Esophagus squamous epithelium (tissue), 4 donors: ENCODE data around the gene RPS19BP1.

ENCODE experiments used
- POLR2A ChIP-seq, 4 donors: fragments of 450-650 bp; IDR thresholded peaks; one replicate each; pipeline ENCODE4 v1.6.1; 2017; ENCODE audit warnings: antibody characterized with exemption in 4 of 4, mild to moderate bottlenecking in 4 of 4, moderate library complexity in 3 of 4
- TF ChIP-seq, protein P1 (sequence below), 6 experiments: fragments of 450-650 bp in 4 of 6; fragments of 200-600 bp in 2 of 6; sonication (generic) in 2 of 6; IDR thresholded peaks; one replicate each; pipeline ENCODE4 v1.5.1; 2016 to 2019; ENCODE audit warnings: antibody characterized with exemption in 6 of 6, mild to moderate bottlenecking in 4 of 6, moderate library complexity in 4 of 6

DNA sequence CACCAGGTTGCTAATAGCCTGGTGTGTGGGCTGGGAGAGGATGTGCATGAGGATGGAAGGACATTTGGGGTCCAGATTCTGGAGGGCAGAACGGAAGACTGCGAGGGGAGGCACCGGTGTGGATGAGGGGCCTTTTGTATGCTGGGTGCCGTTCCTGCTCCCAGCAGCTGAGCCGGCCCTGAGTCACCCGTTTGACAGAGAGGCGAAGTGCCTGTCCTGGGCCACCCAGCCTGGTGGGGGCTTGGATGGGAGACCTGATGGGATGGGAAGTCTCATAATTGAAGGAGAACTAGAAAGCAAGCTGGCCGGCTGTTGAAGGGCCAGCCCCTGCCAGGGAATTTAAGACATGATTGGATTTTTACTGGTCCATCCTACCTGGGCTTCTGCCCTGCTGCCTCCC, 48.8 kb upstream of the RPS19BP1 start:
- TF ChIP-seq, protein P1, sequence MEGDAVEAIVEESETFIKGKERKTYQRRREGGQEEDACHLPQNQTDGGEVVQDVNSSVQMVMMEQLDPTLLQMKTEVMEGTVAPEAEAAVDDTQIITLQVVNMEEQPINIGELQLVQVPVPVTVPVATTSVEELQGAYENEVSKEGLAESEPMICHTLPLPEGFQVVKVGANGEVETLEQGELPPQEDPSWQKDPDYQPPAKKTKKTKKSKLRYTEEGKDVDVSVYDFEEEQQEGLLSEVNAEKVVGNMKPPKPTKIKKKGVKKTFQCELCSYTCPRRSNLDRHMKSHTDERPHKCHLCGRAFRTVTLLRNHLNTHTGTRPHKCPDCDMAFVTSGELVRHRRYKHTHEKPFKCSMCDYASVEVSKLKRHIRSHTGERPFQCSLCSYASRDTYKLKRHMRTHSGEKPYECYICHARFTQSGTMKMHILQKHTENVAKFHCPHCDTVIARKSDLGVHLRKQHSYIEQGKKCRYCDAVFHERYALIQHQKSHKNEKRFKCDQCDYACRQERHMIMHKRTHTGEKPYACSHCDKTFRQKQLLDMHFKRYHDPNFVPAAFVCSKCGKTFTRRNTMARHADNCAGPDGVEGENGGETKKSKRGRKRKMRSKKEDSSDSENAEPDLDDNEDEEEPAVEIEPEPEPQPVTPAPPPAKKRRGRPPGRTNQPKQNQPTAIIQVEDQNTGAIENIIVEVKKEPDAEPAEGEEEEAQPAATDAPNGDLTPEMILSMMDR (IDR thresholded peaks at IDR 0.05) = no peak
- TF ChIP-seq POLR2A (IDR thresholded peaks at IDR 0.05) = no peak
